Mammary epithelial cell (primary cell): ENCODE measurements around the gene ELF2.

Source experiments
- CTCF ChIP-seq, 2 donors: IDR thresholded peaks in 1 of 2; conservative IDR thresholded peaks in 1 of 2; 2 replicates each; pipeline ENCODE4 v1.5.1; 2011 to 2012; ENCODE audit warnings: inconsistent platforms in 2 of 2, low read length in 2 of 2, mild to moderate bottlenecking in 2 of 2, control low read depth in 1 of 2, low read depth in 1 of 2; ENCODE audit not compliant: insufficient read depth in 1 of 2; ENCODE audit errors: extremely low read depth in 1 of 2
- EZH2 ChIP-seq: IDR thresholded peaks from 2 replicates; pipeline ENCODE4 v1.6.1; 2012; ENCODE audit warnings: low read length, inconsistent platforms, borderline replicate concordance

GRCh38 chr4:139077567-139078355 lies 99.3 kb downstream of the ELF2 start:
- TF ChIP-seq EZH2 = no peak
- TF ChIP-seq CTCF (conservative IDR thresholded peaks at IDR 0.05 in 1 of 2, IDR thresholded peaks at IDR 0.05 in 1 of 2; ENCODE audit: extremely low read depth in 1 of 2, insufficient read depth in 1 of 2, low read depth in 1 of 2, low read length in 2 of 2) = no peak
